HUES6 (cell line): ENCODE measurements around the gene NRF1.
"Not testable (repeated sequence)": the region's sequence is repeated elsewhere in the genome, so short reads cannot be mapped to it uniquely, and the experiment has no call there.

Experiments
- H3K27ac ChIP-seq: 2 replicates; pipeline ENCODE4 v1.7.0; 2013; ENCODE audit warnings: low read depth, mild to moderate bottlenecking, low read length, inconsistent platforms
- H3K27me3 ChIP-seq: 2 replicates; pipeline ENCODE4 v1.6.1; 2013; ENCODE audit warnings: low read length; ENCODE audit not compliant: control insufficient read depth, insufficient read depth
- H3K36me3 ChIP-seq: 2 replicates; pipeline ENCODE4 v1.6.1; 2013; ENCODE audit warnings: low read length; ENCODE audit not compliant: control insufficient read depth, insufficient read depth
- H3K4me1 ChIP-seq: 2 replicates; pipeline ENCODE4 v1.6.1; 2013; ENCODE audit warnings: low read length; ENCODE audit not compliant: control insufficient read depth, insufficient read depth
- H3K4me3 ChIP-seq: 2 replicates; pipeline ENCODE4 v1.5.1; 2013; ENCODE audit warnings: low read depth, low read length
- H3K9ac ChIP-seq: one replicate; pipeline ENCODE4 v1.6.1; 2013; ENCODE audit warnings: mild to moderate bottlenecking, low read length
- H3K9me3 ChIP-seq: 2 replicates; pipeline ENCODE4 v1.6.1; 2013; ENCODE audit warnings: low read depth, low read length; ENCODE audit not compliant: control insufficient read depth, insufficient read depth

The NRF1 gene

GRCh38 chr7:129630341-129630740, 18.8 kb downstream of the NRF1 start:
- Histone ChIP-seq H3K27me3 (no peaks in the 10 kb centered on the region), H3K27ac (no peak overlapping the region), H3K4me1 (peaks cover 29% of the 10 kb centered on the region), H3K9ac (no peak overlapping the region), H3K9me3 (no peaks in the 10 kb centered on the region), H3K4me3 (no peak overlapping the region), H3K36me3 (no peaks in the 10 kb centered on the region)

- H3K27ac ChIP-seq = no peak overlapping the region
- H3K27me3 ChIP-seq = no peaks in the 10 kb centered on the region
- no peaks in the 10 kb centered on the region for H3K9me3 ChIP-seq
These were observed 23.0 kb downstream of the NRF1 start for GRCh38 chr7:129634361-129635034.

GRCh38 chr7:129635300-129636029, 23.9 kb downstream of the NRF1 start:
- Histone ChIP-seq H3K27ac (no peak overlapping the region), H3K9me3 (no peaks in the 10 kb centered on the region), H3K4me1 (peaks cover 8% of the 10 kb centered on the region), H3K27me3 (no peaks in the 10 kb centered on the region), H3K36me3 (no peaks in the 10 kb centered on the region), H3K9ac (no peak overlapping the region), H3K4me3 (no peak overlapping the region)

More at GRCh38 chr7:129634361-129635034, 23.0 kb downstream of the NRF1 start:
- Histone ChIP-seq H3K4me1 (peaks cover 17% of the 10 kb centered on the region), H3K9ac (no peak overlapping the region), H3K36me3 (no peaks in the 10 kb centered on the region), H3K4me3 (no peak overlapping the region)

GRCh38 chr7:129636030-129636550, 24.6 kb downstream of the NRF1 start:
- not testable (repeated sequence) for H3K27ac ChIP-seq

GRCh38 chr7:129636641-129637040, 25.1 kb downstream of the NRF1 start:
- Histone ChIP-seq H3K27ac (no peak overlapping the region), H3K4me1 (peaks cover 7% of the 10 kb centered on the region), H3K9me3 (no peaks in the 10 kb centered on the region), H3K4me3 (no peak overlapping the region), H3K36me3 (no peaks in the 10 kb centered on the region), H3K27me3 (no peaks in the 10 kb centered on the region), H3K9ac (no peak overlapping the region)

More at GRCh38 chr7:129636030-129636550, 24.6 kb downstream of the NRF1 start:
- not testable (repeated sequence) for H3K9me3 ChIP-seq, H3K4me1 ChIP-seq, H3K27me3 ChIP-seq, H3K36me3 ChIP-seq, H3K9ac ChIP-seq, H3K4me3 ChIP-seq

- no peaks in the 10 kb centered on the region for H3K9me3 ChIP-seq
- no peak overlapping the region for H3K9ac ChIP-seq
- H3K36me3 ChIP-seq = no peaks in the 10 kb centered on the region
- no peaks in the 10 kb centered on the region for H3K27me3 ChIP-seq
- no peak overlapping the region for H3K27ac ChIP-seq
- H3K4me1 ChIP-seq = peaks cover 4% of the 10 kb centered on the region
- H3K4me3 ChIP-seq = no peak overlapping the region
These were observed 28.9 kb downstream of the NRF1 start for GRCh38 chr7:129640400-129640799.

GRCh38 chr7:129642871-129643549, 31.5 kb downstream of the NRF1 start:
- Histone ChIP-seq H3K4me1 (peaks cover 15% of the 10 kb centered on the region), H3K27me3 (no peaks in the 10 kb centered on the region), H3K27ac (no peak overlapping the region), H3K9me3 (no peaks in the 10 kb centered on the region), H3K9ac (no peak overlapping the region), H3K36me3 (no peaks in the 10 kb centered on the region), H3K4me3 (no peak overlapping the region)

- Histone ChIP-seq H3K27ac (no peak overlapping the region), H3K27me3 (no peaks in the 10 kb centered on the region), H3K9ac (no peak overlapping the region), H3K4me1 (peaks cover 15% of the 10 kb centered on the region), H3K36me3 (no peaks in the 10 kb centered on the region), H3K9me3 (no peaks in the 10 kb centered on the region), H3K4me3 (no peak overlapping the region)
These were observed 32.1 kb downstream of the NRF1 start for GRCh38 chr7:129643550-129644170.

- Histone ChIP-seq H3K9ac (no peak overlapping the region), H3K9me3 (no peaks in the 10 kb centered on the region), H3K4me1 (peaks cover 23% of the 10 kb centered on the region), H3K27me3 (no peaks in the 10 kb centered on the region), H3K4me3 (no peak overlapping the region), H3K27ac (no peak overlapping the region), H3K36me3 (no peaks in the 10 kb centered on the region)
These were observed 33.2 kb downstream of the NRF1 start for GRCh38 chr7:129644634-129645230.

GRCh38 chr7:129646369-129647021, 35.0 kb downstream of the NRF1 start:
- no peak overlapping the region for H3K4me3 ChIP-seq

More at GRCh38 chr7:129646369-129647021, 35.0 kb downstream of the NRF1 start:
- Histone ChIP-seq H3K36me3 (no peaks in the 10 kb centered on the region), H3K9ac (no peak overlapping the region), H3K27me3 (no peaks in the 10 kb centered on the region), H3K9me3 (no peaks in the 10 kb centered on the region), H3K27ac (no peak overlapping the region), H3K4me1 (peaks cover 37% of the 10 kb centered on the region)
